ENCODE measurements around the gene CRYM.

CRYM gene

GRCh38 chr16:21263640-21264570, 14.2 kb downstream of the CRYM start:
- DNase-seq (ENCODE audit: low spot score), result peak; percentile 66
- no peak for TF ChIP-seq CTCF (IDR thresholded peaks at IDR 0.05; ENCODE audit: extremely low read depth, missing control alignments)

GRCh38 chr16:21262779-21263639, 15.1 kb downstream of the CRYM start:
- no peak for TF ChIP-seq CTCF (IDR thresholded peaks at IDR 0.05; ENCODE audit: extremely low read depth, missing control alignments)
- no peak for DNase-seq (ENCODE audit: low spot score)

- no peak for TF ChIP-seq CTCF (IDR thresholded peaks at IDR 0.05; ENCODE audit: extremely low read depth, missing control alignments)
- DNase-seq (ENCODE audit: low spot score), result no peak
These were observed 17.0 kb downstream of the CRYM start for GRCh38 chr16:21260870-21261791.

- TF ChIP-seq CTCF (IDR thresholded peaks at IDR 0.05; ENCODE audit: extremely low read depth, missing control alignments), result no peak
- no peak for DNase-seq (ENCODE audit: low spot score)
These were observed 20.8 kb downstream of the CRYM start for GRCh38 chr16:21257284-21257683.

- no peak for TF ChIP-seq CTCF (IDR thresholded peaks at IDR 0.05; ENCODE audit: extremely low read depth, missing control alignments)
- DNase-seq (ENCODE audit: low spot score), result no peak
These were observed 21.5 kb downstream of the CRYM start for GRCh38 chr16:21256636-21257035.

GRCh38 chr16:21253470-21253869, 24.6 kb downstream of the CRYM start:
- TF ChIP-seq CTCF (IDR thresholded peaks at IDR 0.05; ENCODE audit: extremely low read depth, missing control alignments), result no peak
- DNase-seq (ENCODE audit: low spot score), result no peak

Data from GM20000 (cell line).